ENCODE measurements around the gene HEATR9.

HEATR9 gene

GRCh38 chr17:35912339-35912912 is 43.7 kb upstream of the HEATR9 start:
- Histone ChIP-seq H3K4me2 (ENCODE audit: low read length) (no peak overlapping the region), H3K9me3 (ENCODE audit: low read length) (no peaks in the 10 kb centered on the region), H2AFZ (ENCODE audit: low read length) (no peak overlapping the region), H3K4me3 (ENCODE audit: low read depth, low read length, poor library complexity, severe bottlenecking) (no peak overlapping the region), H3K4me1 (ENCODE audit: insufficient read depth, low read length, severe bottlenecking) (no peaks in the 10 kb centered on the region), H3K9ac (ENCODE audit: low read length) (no peak overlapping the region), H3K36me3 (ENCODE audit: insufficient read depth, low read length) (no peaks in the 10 kb centered on the region), H3K79me2 (ENCODE audit: insufficient read depth, low read length) (no peaks in the 10 kb centered on the region), H3K9me2 (ENCODE audit: low read depth, low read length) (no peaks in the 10 kb centered on the region), H3F3A (ENCODE audit: insufficient read depth, low read length) (no peaks in the 10 kb centered on the region), H3K27me3 (ENCODE audit: insufficient read depth, low read length) (no peaks in the 10 kb centered on the region), H3K27ac (ENCODE audit: low read depth, low read length, poor library complexity, severe bottlenecking) (no peak overlapping the region), H4K20me1 (ENCODE audit: insufficient read depth, low read length) (no peaks in the 10 kb centered on the region)
- TF ChIP-seq EZH2 (IDR thresholded peaks at IDR 0.05; ENCODE audit: borderline replicate concordance, low read length), result no peak
- TF ChIP-seq, protein P1, sequence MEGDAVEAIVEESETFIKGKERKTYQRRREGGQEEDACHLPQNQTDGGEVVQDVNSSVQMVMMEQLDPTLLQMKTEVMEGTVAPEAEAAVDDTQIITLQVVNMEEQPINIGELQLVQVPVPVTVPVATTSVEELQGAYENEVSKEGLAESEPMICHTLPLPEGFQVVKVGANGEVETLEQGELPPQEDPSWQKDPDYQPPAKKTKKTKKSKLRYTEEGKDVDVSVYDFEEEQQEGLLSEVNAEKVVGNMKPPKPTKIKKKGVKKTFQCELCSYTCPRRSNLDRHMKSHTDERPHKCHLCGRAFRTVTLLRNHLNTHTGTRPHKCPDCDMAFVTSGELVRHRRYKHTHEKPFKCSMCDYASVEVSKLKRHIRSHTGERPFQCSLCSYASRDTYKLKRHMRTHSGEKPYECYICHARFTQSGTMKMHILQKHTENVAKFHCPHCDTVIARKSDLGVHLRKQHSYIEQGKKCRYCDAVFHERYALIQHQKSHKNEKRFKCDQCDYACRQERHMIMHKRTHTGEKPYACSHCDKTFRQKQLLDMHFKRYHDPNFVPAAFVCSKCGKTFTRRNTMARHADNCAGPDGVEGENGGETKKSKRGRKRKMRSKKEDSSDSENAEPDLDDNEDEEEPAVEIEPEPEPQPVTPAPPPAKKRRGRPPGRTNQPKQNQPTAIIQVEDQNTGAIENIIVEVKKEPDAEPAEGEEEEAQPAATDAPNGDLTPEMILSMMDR (IDR thresholded peaks at IDR 0.05; ENCODE audit: low read length), result no peak

DNA sequence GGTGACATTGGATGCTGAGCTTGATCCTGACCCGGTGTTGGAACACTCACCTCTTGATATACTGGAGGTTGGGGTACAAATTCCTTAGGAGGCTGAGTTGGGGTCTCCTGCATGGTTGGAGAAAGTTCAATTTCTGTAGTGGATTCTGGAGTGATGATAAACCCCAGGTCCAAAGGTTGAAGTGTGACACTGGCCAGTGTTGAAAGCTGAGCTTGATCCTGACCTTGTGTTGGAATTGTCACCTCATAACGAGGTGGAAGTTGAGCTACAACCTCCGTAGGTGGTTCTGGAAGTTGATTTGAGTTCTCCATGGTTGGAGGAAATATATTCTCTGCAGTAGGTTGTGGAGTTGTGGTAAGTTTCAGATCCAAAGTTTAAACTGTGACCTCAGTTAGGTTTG is 40.7 kb upstream of the HEATR9 start:
- H3F3A ChIP-seq (ENCODE audit: insufficient read depth, low read length), result no peaks in the 10 kb centered on the region
- no peak for TF ChIP-seq EZH2 (IDR thresholded peaks at IDR 0.05; ENCODE audit: borderline replicate concordance, low read length)
- TF ChIP-seq, protein P1 (IDR thresholded peaks at IDR 0.05; ENCODE audit: low read length), result no peak
- no peak overlapping the region for H2AFZ ChIP-seq (ENCODE audit: low read length)
- no peaks in the 10 kb centered on the region for H3K4me1 ChIP-seq (ENCODE audit: insufficient read depth, low read length, severe bottlenecking)
- no peak overlapping the region for H3K4me3 ChIP-seq (ENCODE audit: low read depth, low read length, poor library complexity, severe bottlenecking)
- H4K20me1 ChIP-seq (ENCODE audit: insufficient read depth, low read length), result no peaks in the 10 kb centered on the region
- no peak overlapping the region for H3K4me2 ChIP-seq (ENCODE audit: low read length)
- no peaks in the 10 kb centered on the region for H3K36me3 ChIP-seq (ENCODE audit: insufficient read depth, low read length)
- no peak overlapping the region for H3K9ac ChIP-seq (ENCODE audit: low read length)
- no peaks in the 10 kb centered on the region for H3K79me2 ChIP-seq (ENCODE audit: insufficient read depth, low read length)
- no peaks in the 10 kb centered on the region for H3K9me2 ChIP-seq (ENCODE audit: low read depth, low read length)
- H3K27me3 ChIP-seq (ENCODE audit: insufficient read depth, low read length), result no peaks in the 10 kb centered on the region
- H3K9me3 ChIP-seq (ENCODE audit: low read length), result no peaks in the 10 kb centered on the region
- no peak overlapping the region for H3K27ac ChIP-seq (ENCODE audit: low read depth, low read length, poor library complexity, severe bottlenecking)

- Histone ChIP-seq H2AFZ (ENCODE audit: low read length) (no peak overlapping the region), H3K9me3 (ENCODE audit: low read length) (no peaks in the 10 kb centered on the region), H3K27me3 (ENCODE audit: insufficient read depth, low read length) (no peaks in the 10 kb centered on the region), H4K20me1 (ENCODE audit: insufficient read depth, low read length) (no peaks in the 10 kb centered on the region), H3K4me1 (ENCODE audit: insufficient read depth, low read length, severe bottlenecking) (no peaks in the 10 kb centered on the region), H3F3A (ENCODE audit: insufficient read depth, low read length) (no peaks in the 10 kb centered on the region), H3K27ac (ENCODE audit: low read depth, low read length, poor library complexity, severe bottlenecking) (no peak overlapping the region), H3K36me3 (ENCODE audit: insufficient read depth, low read length) (no peaks in the 10 kb centered on the region), H3K79me2 (ENCODE audit: insufficient read depth, low read length) (no peaks in the 10 kb centered on the region), H3K4me2 (ENCODE audit: low read length) (no peak overlapping the region), H3K9me2 (ENCODE audit: low read depth, low read length) (no peaks in the 10 kb centered on the region), H3K9ac (ENCODE audit: low read length) (no peak overlapping the region), H3K4me3 (ENCODE audit: low read depth, low read length, poor library complexity, severe bottlenecking) (no peak overlapping the region)
- TF ChIP-seq, protein P1 (IDR thresholded peaks at IDR 0.05; ENCODE audit: low read length), result no peak
- TF ChIP-seq EZH2 (IDR thresholded peaks at IDR 0.05; ENCODE audit: borderline replicate concordance, low read length), result no peak
Measured at GRCh38 chr17:35907691-35908090, 39.0 kb upstream of the HEATR9 start.
